ENCODE results near the gene NUDT6. TPM values are rescaled to one million over a fixed set of nuclear protein-coding genes. Genes with fewer than 3 reads are reported as not detected.
"Not testable (repeated sequence)": the region's sequence is repeated elsewhere in the genome, so short reads cannot be mapped to it uniquely, and the experiment has no call there.

NUDT6 gene
- total and polyA plus RNA-seq, 12 donors, result 7.7 to 25.1 (median 14.9) TPM

- TF ChIP-seq CTCF (IDR thresholded peaks at IDR 0.05), result no peak
- Histone ChIP-seq H3K27ac (no peak overlapping the region), H3K4me1 (peaks cover 0 to 24% (median 0%) of the 10 kb centered on the region in 9 donors), H3K9me3 (no peaks in the 10 kb centered on the region), H3K27me3 (no peaks in the 10 kb centered on the region), H3K36me3 (no peaks in the 10 kb centered on the region), H3K4me3 (no peak overlapping the region)
- ATAC-seq (no peak), DNase-seq (no peak)
- intact Hi-C loops (cut with DNase I), result no loop called here
Observed at GRCh38 chr4:122851568-122851967, 70.8 kb downstream of the NUDT6 start.

- H3K27ac ChIP-seq, DNase-seq, H3K4me3 ChIP-seq, H3K27me3 ChIP-seq, ATAC-seq, H3K9me3 ChIP-seq, H3K36me3 ChIP-seq: not testable (repeated sequence)
- peaks cover 0 to 14% (median 0%) of the 10 kb centered on the region in 9 donors for H3K4me1 ChIP-seq
- 97 to 100% methylated on average over 3 of the region's 3 CpGs for WGBS, 2 donors
- intact Hi-C loops (cut with DNase I), result loop anchor here in 1 of 10 donors (5.0 kb wide), 1 partner anchor 38 kb away; no protein-coding TSS in a partner anchor
Observed at GRCh38 chr4:122849789-122850188, 72.6 kb downstream of the NUDT6 start.

- 90 to 91% methylated on average over 1 of the region's 1 CpG for whole genome bisulfite sequencing, 2 donors
- no peak for DNase-seq
- Histone ChIP-seq H3K4me3 (no peak overlapping the region), H3K27ac (no peak overlapping the region), H3K4me1 (peaks cover 0 to 12% (median 2%) of the 10 kb centered on the region in 9 donors), H3K36me3 (no peaks in the 10 kb centered on the region), H3K9me3 (no peaks in the 10 kb centered on the region), H3K27me3 (no peaks in the 10 kb centered on the region)
- no peak for TF ChIP-seq CTCF (IDR thresholded peaks at IDR 0.05)
- ATAC-seq, result no peak
- intact Hi-C loops (cut with DNase I), result loop anchor here in 1 of 10 donors (5.0 kb wide), 1 partner anchor 39 kb away; no protein-coding TSS in a partner anchor
Observed at GRCh38 chr4:122847931-122848330, 74.5 kb downstream of the NUDT6 start.

GRCh38 chr4:122845760-122846159, 76.6 kb downstream of the NUDT6 start:
- intact Hi-C loops (cut with DNase I), result loop anchor here in 1 of 10 donors (5.0 kb wide), 1 partner anchor 42 kb away; no protein-coding TSS in a partner anchor
- DNase-seq (no peak), ATAC-seq (no peak)
- WGBS, 2 donors, result 80 to 86% methylated on average over 3 of the region's 3 CpGs
- Histone ChIP-seq H3K27ac (no peak overlapping the region), H3K27me3 (no peaks in the 10 kb centered on the region), H3K9me3 (no peaks in the 10 kb centered on the region), H3K4me3 (no peak overlapping the region), H3K4me1 (peaks cover 0 to 30% (median 7%) of the 10 kb centered on the region in 9 donors), H3K36me3 (no peaks in the 10 kb centered on the region)
- no peak for TF ChIP-seq CTCF (IDR thresholded peaks at IDR 0.05)

- Histone ChIP-seq H3K4me1 (peaks cover 0 to 37% (median 8%) of the 10 kb centered on the region in 9 donors), H3K27ac (no peak overlapping the region), H3K27me3 (no peaks in the 10 kb centered on the region), H3K4me3 (no peak overlapping the region), H3K9me3 (no peaks in the 10 kb centered on the region), H3K36me3 (no peaks in the 10 kb centered on the region)
- 87 to 92% methylated on average over 3 of the region's 3 CpGs for WGBS, 2 donors
- no peak for ATAC-seq
- intact Hi-C loops (cut with DNase I), result loop anchor here in 1 of 10 donors (5.0 kb wide), 1 partner anchor 42 kb away; no protein-coding TSS in a partner anchor
- DNase-seq, result no peak
- TF ChIP-seq CTCF (IDR thresholded peaks at IDR 0.05), result no peak
Observed at GRCh38 chr4:122845066-122845465, 77.3 kb downstream of the NUDT6 start.

- 95 to 100% methylated on average over 1 of the region's 1 CpG for WGBS, 2 donors
- intact Hi-C loops (cut with DNase I); ATAC-seq; DNase-seq; H3K4me3 ChIP-seq; H3K27me3 ChIP-seq; H3K9me3 ChIP-seq; H3K36me3 ChIP-seq; H3K27ac ChIP-seq: not testable (repeated sequence)
- peaks cover 0 to 38% (median 8%) of the 10 kb centered on the region in 9 donors for H3K4me1 ChIP-seq
Observed at GRCh38 chr4:122844391-122844790, 78.0 kb downstream of the NUDT6 start.

Measured in heart right ventricle (tissue), 16 donors.